ENCODE results near the gene PRDM1. TPM values are rescaled to one million over a fixed set of nuclear protein-coding genes. Genes with fewer than 3 reads are reported as not detected.
A peak's percentile ranks its signal among the peaks of the same experiment; 100 is the strongest.

PRDM1 gene
- total RNA-seq, 1 donor from 2014 or later = 16.4 TPM

DNA sequence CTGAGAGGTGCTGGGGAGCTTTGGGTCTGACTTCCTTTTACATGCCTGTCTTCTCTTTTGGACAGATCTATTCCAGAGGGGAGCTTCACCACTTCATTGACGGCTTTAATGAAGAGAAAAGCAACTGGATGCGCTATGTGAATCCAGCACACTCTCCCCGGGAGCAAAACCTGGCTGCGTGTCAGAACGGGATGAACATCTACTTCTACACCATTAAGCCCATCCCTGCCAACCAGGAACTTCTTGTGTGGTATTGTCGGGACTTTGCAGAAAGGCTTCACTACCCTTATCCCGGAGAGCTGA is 13.1 kb downstream of the PRDM1 start:
- POLR2A ChIA-PET = interaction anchor here (0.6 to 6.3 kb wide), 13 partner anchors 9 to 368 kb away, joined by 3 to 80 read pairs (median 9); partner anchors contain the start of gene PRDM1
- H3K36me3 Mint-ChIP-seq (ENCODE audit: low read depth) = peaks cover 16% of the 10 kb centered on the region
- peak overlapping the region; percentile 94 for H3K27ac Mint-ChIP-seq
- DNase-seq (no peak), ATAC-seq (ENCODE audit: low read depth) (no peak)
- intact Hi-C loops (cut with micrococcal nuclease) = loop anchor here (2.0 to 10.0 kb wide), 4 partner anchors 124 to 1016 kb away; partner anchors contain the start of genes BEND3 and CD24
- CTCF ChIA-PET = interaction anchor here (1.0 to 4.0 kb wide), 4 partner anchors 9 to 124 kb away, joined by 3 to 17 read pairs (median 4); partner anchors contain the start of gene PRDM1
- no peaks in the 10 kb centered on the region for H3K27me3 Mint-ChIP-seq
- TF ChIP-seq, protein P1, sequence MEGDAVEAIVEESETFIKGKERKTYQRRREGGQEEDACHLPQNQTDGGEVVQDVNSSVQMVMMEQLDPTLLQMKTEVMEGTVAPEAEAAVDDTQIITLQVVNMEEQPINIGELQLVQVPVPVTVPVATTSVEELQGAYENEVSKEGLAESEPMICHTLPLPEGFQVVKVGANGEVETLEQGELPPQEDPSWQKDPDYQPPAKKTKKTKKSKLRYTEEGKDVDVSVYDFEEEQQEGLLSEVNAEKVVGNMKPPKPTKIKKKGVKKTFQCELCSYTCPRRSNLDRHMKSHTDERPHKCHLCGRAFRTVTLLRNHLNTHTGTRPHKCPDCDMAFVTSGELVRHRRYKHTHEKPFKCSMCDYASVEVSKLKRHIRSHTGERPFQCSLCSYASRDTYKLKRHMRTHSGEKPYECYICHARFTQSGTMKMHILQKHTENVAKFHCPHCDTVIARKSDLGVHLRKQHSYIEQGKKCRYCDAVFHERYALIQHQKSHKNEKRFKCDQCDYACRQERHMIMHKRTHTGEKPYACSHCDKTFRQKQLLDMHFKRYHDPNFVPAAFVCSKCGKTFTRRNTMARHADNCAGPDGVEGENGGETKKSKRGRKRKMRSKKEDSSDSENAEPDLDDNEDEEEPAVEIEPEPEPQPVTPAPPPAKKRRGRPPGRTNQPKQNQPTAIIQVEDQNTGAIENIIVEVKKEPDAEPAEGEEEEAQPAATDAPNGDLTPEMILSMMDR (IDR thresholded peaks at IDR 0.05) = no peak
- H3K9me3 Mint-ChIP-seq = no peaks in the 10 kb centered on the region
- H3K4me3 Mint-ChIP-seq = peak overlapping the region; percentile 89
- peaks cover 86% of the 10 kb centered on the region for H3K4me1 Mint-ChIP-seq

DNA sequence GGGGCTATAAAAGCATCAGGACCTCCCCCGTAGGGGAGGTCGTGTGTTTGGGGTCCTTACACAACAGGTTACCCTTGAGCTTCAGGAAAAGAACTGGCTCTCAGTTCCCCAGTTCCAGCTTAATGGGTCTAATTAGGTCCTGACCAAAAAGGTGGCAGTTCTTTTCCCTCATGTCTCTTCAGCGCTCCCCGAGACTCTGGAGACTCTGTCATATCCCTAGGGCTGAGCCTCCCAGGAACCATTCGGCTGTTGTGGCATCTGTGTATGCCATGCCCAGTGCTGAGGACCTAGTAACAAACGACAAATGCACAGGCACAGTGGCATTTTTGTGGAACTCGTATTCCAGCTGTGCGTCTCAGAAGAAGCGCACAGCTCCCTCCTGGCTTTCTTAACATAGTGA is 14.6 kb downstream of the PRDM1 start:
- CTCF ChIA-PET = interaction anchor here (1.0 kb wide), 1 partner anchor 122 kb away, joined by 3 read pairs; no protein-coding TSS in a partner anchor
- ATAC-seq (ENCODE audit: low read depth) = no peak
- intact Hi-C loops (cut with micrococcal nuclease) = no loop called here

DNA sequence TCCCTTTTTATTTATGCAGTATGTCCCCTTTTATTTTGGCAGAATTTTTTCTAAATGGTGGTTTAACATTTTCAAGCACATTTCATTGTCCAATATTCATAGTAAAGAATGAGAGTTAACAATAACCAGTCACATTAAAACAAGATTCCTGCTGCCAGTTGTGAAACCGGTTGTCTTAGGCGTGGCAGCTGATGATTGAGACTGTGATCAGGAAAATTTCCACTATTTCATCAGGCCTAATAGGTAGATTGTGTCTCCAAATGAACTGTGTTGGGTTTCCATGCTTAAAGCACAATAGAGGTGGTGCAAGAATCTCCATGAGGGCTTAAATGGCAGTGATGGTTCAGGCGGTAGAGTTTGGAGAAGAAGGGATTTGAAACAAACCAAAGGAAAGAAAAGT is 15.3 kb downstream of the PRDM1 start:
- Mint-ChIP-seq H3K36me3 (ENCODE audit: low read depth) (peaks cover 34% of the 10 kb centered on the region), H3K27me3 (no peaks in the 10 kb centered on the region), H3K4me1 (peaks cover 71% of the 10 kb centered on the region), H3K27ac (no peak overlapping the region), H3K9me3 (no peaks in the 10 kb centered on the region), H3K4me3 (no peak overlapping the region)
- POLR2A ChIA-PET = interaction anchor here (2.6 kb wide), 1 partner anchor 62 kb away, joined by 7 read pairs; no protein-coding TSS in a partner anchor
- intact Hi-C loops (cut with micrococcal nuclease) = no loop called here
- TF ChIP-seq, protein P1 (IDR thresholded peaks at IDR 0.05) = no peak
- ATAC-seq (ENCODE audit: low read depth) = no peak
- CTCF ChIA-PET = interaction anchor here (1.0 kb wide), 1 partner anchor 121 kb away, joined by 3 read pairs; no protein-coding TSS in a partner anchor
- DNase-seq = no peak

More for the DNA sequence above, 14.6 kb downstream of the PRDM1 start:
- peak overlapping the region; percentile 24 for H3K4me3 Mint-ChIP-seq
- DNase-seq = no peak
- no peak overlapping the region for H3K27ac Mint-ChIP-seq
- peaks cover 27% of the 10 kb centered on the region for H3K36me3 Mint-ChIP-seq (ENCODE audit: low read depth)
- no peaks in the 10 kb centered on the region for H3K27me3 Mint-ChIP-seq
- no peaks in the 10 kb centered on the region for H3K9me3 Mint-ChIP-seq
- peaks cover 74% of the 10 kb centered on the region for H3K4me1 Mint-ChIP-seq
- POLR2A ChIA-PET = interaction anchor here (3.5 to 4.7 kb wide), 2 partner anchors 16 to 107 kb away, joined by 32 to 41 read pairs; no protein-coding TSS in a partner anchor
- TF ChIP-seq, protein P1 (IDR thresholded peaks at IDR 0.05) = no peak

DNA sequence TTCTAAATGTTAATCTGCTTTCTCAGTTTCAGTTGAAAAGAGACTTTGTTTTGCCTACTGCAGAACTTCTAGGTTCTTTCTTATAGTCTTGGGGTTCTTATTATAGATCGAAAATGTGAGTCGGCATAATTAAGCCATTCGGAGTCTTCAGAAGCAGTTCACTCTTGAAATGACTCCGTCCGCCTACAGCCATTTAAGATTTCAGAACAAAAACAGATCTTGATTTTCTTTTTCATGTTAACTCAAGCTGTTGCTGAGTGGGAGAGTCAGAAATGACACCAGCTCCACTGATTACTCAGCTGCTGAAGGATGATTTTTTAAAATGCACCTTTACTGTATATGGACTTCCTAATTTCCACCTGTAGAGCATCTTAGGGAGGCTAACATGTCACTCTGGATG is 15.9 kb downstream of the PRDM1 start:
- intact Hi-C loops (cut with micrococcal nuclease) = no loop called here
- ATAC-seq (ENCODE audit: low read depth) = no peak

More for the DNA sequence above, 15.9 kb downstream of the PRDM1 start:
- Mint-ChIP-seq H3K9me3 (no peaks in the 10 kb centered on the region), H3K27ac (no peak overlapping the region), H3K4me3 (no peak overlapping the region), H3K27me3 (no peaks in the 10 kb centered on the region), H3K36me3 (ENCODE audit: low read depth) (peaks cover 40% of the 10 kb centered on the region), H3K4me1 (peaks cover 66% of the 10 kb centered on the region)
- ChIA-PET POLR2A (interaction anchor here (2.6 kb wide), 1 partner anchor 62 kb away, joined by 7 read pairs; no protein-coding TSS in a partner anchor), CTCF (no interaction called here)
- DNase-seq = no peak
- TF ChIP-seq, protein P1 (IDR thresholded peaks at IDR 0.05) = no peak

Measured in activated B cell treated with CpG ODN at 0.5 μM for 24 hours (primary cell).